HEK293T (cell line): ENCODE data around the gene SLC9B2.
A peak's percentile ranks its signal among the peaks of the same experiment; 100 is the strongest.

ENCODE experiments used
- CTCF ChIA-PET: fragments of 350-600 bp; formaldehyde crosslinking; extraction: SDS; loops from one replicate; lab custom pipeline; 2021; ENCODE audit warnings: antibody characterized with exemption, inconsistent platforms; lab: Yijun Ruan, JAX
- POLR2A ChIA-PET: fragments of 350-600 bp; formaldehyde crosslinking; extraction: SDS; loops from one replicate; lab custom pipeline; 2020; ENCODE audit warnings: antibody characterized with exemption, inconsistent platforms; lab: Yijun Ruan, JAX
- DNase-seq: peaks from one replicate; pipeline ENCODE4 v3.0.0; 2012; ENCODE audit warnings: mixed read lengths; ENCODE audit errors: extremely low spot score
- ARNT ChIP-seq: fragments of 450-650 bp; IDR thresholded peaks from 2 replicates; pipeline ENCODE4 v1.6.1; 2017; ENCODE audit warnings: mild to moderate bottlenecking
- BHLHE40 ChIP-seq: fragments of 450-650 bp; IDR thresholded peaks from 2 replicates; pipeline ENCODE4 v1.6.1; 2016; ENCODE audit warnings: mild to moderate bottlenecking, moderate library complexity, borderline replicate concordance
- CTBP1 ChIP-seq: fragments of 450-650 bp; IDR thresholded peaks from 2 replicates; pipeline ENCODE4 v1.6.1; 2016; ENCODE audit warnings: borderline replicate concordance
- ELF4 ChIP-seq: fragments of 450-650 bp; IDR thresholded peaks from 2 replicates; pipeline ENCODE4 v1.6.1; 2017; ENCODE audit warnings: antibody characterized with exemption
- FOXA1 ChIP-seq: fragments of 450-650 bp; IDR thresholded peaks from 2 replicates; pipeline ENCODE4 v1.6.1; 2016; ENCODE audit warnings: mild to moderate bottlenecking
- FOXK2 ChIP-seq: fragments of 450-650 bp; IDR thresholded peaks from 2 replicates; pipeline ENCODE4 v1.6.1; 2016; ENCODE audit warnings: mild to moderate bottlenecking
- FOXM1 ChIP-seq: fragments of 450-650 bp; IDR thresholded peaks from 2 replicates; pipeline ENCODE4 v1.6.1; 2017; ENCODE audit warnings: mild to moderate bottlenecking, borderline replicate concordance
- HDGF ChIP-seq: fragments of 450-650 bp; IDR thresholded peaks from 2 replicates; pipeline ENCODE4 v1.6.1; 2017; ENCODE audit warnings: antibody characterized with exemption, borderline replicate concordance
- L3MBTL2 ChIP-seq: fragments of 450-650 bp; conservative IDR thresholded peaks from 2 replicates; pipeline ENCODE4 v1.6.1; 2016; ENCODE audit warnings: mild to moderate bottlenecking
- LEF1 ChIP-seq: fragments of 450-650 bp; IDR thresholded peaks from 2 replicates; pipeline ENCODE4 v1.6.1; 2017; ENCODE audit warnings: mild to moderate bottlenecking, borderline replicate concordance
- SP1 ChIP-seq: fragments of 450-650 bp; IDR thresholded peaks from 2 replicates; pipeline ENCODE4 v1.6.1; 2017
- SUZ12 ChIP-seq: fragments of 450-650 bp; IDR thresholded peaks from 2 replicates; pipeline ENCODE4 v1.6.1; 2016; ENCODE audit warnings: mild to moderate bottlenecking
- TARDBP ChIP-seq: fragments of 450-650 bp; IDR thresholded peaks from 2 replicates; pipeline ENCODE4 v1.6.1; 2016
- ZNF384 ChIP-seq: fragments of 450-650 bp; IDR thresholded peaks from 2 replicates; pipeline ENCODE4 v1.6.1; 2016
- TF ChIP-seq, protein P1 (sequence below): fragments of 450-650 bp; IDR thresholded peaks from 2 replicates; pipeline ENCODE4 v1.6.1; 2016

Gene SLC9B2

DNA sequence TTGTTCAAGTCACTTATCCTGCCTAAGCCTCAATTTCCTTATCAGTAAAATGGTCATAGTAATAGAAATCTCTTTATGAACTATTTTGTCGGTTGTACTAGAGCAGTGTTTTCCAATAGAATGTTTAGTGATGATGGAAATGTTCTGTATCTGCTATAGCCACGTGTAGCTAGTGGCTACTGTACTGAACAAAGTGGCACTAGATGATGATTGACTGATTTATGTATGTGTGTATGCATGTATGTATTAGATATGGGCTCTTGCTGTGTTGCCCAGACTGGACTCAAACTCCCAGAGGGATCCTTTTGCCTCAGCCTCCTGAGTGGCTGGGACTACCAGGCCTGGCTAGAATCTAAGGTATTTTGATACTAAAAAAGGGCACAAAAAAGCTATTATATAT lies 32.4 kb downstream of the SLC9B2 start:
- ChIA-PET CTCF (interaction anchor here (1.3 to 1.4 kb wide), 2 partner anchors 12 to 56 kb away, joined by 3 read pairs; partner anchors contain the start of gene BDH2), POLR2A (no interaction called here)
- no peak for DNase-seq
- no peak for TF ChIP-seq SUZ12
- TF ChIP-seq HDGF: no peak
- TF ChIP-seq, protein P1, sequence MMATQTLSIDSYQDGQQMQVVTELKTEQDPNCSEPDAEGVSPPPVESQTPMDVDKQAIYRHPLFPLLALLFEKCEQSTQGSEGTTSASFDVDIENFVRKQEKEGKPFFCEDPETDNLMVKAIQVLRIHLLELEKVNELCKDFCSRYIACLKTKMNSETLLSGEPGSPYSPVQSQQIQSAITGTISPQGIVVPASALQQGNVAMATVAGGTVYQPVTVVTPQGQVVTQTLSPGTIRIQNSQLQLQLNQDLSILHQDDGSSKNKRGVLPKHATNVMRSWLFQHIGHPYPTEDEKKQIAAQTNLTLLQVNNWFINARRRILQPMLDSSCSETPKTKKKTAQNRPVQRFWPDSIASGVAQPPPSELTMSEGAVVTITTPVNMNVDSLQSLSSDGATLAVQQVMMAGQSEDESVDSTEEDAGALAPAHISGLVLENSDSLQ: no peak
- TF ChIP-seq TARDBP: no peak
- no peak for TF ChIP-seq ZNF384
- no peak for TF ChIP-seq SP1
- TF ChIP-seq LEF1: no peak

DNA sequence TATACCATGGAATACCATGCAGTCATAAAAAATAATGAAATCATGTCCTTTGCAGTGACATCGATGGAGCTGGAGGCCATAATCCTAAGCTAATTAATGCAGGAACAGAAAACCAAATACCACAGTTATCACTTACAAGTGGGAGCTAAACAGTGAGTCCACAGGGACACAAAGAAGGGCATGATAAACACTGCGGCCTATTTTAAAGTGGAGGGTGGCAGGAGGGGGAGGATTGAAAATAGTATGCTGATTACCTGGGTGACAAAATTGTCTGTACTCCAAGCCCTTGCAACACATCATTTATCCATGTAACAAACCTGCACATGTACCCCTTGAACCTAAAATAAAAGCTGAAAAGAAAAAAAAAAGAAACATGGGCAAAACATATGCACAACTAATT lies 40.4 kb downstream of the SLC9B2 start:
- TF ChIP-seq CTBP1 (no peak), LEF1 (no peak), BHLHE40 (no peak), FOXM1 (no peak), HDGF (no peak)
- TF ChIP-seq, protein P1: no peak
- POLR2A ChIA-PET: interaction anchor here (0.7 kb wide), 1 partner anchor 208 kb away, joined by 3 read pairs; no protein-coding TSS in a partner anchor
- no peak for DNase-seq
- CTCF ChIA-PET: no interaction called here

DNA sequence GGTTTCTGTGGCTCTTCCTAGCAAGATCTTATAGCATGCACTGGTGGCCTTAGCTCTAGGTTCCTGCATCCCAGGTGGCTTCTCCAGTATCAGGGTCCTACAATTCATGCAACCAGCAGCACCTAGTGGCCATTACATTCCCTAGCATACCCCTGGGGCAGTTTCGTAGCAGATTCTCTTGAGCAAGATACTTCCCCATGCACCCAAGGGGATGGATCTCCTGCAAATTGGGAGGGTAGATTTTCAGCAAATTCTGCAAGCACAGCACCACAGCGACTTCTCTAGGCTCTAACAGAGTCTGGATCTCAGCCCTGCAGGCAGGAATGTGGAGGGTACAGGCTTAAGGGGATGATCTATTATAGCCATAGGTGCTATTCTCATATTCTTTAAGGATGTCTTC lies 44.0 kb downstream of the SLC9B2 start:
- TF ChIP-seq TARDBP (no peak), ZNF384 (no peak), BHLHE40 (no peak), L3MBTL2 (no peak), SP1 (no peak), FOXK2 (no peak)
- CTCF ChIA-PET: interaction anchor here (0.9 to 1.0 kb wide), 2 partner anchors 12 to 17 kb away, joined by 3 read pairs; no protein-coding TSS in a partner anchor
- POLR2A ChIA-PET: interaction anchor here (0.8 to 1.3 kb wide), 2 partner anchors 43 to 409 kb away, joined by 3 read pairs; no protein-coding TSS in a partner anchor
- DNase-seq: peak; percentile 61

DNA sequence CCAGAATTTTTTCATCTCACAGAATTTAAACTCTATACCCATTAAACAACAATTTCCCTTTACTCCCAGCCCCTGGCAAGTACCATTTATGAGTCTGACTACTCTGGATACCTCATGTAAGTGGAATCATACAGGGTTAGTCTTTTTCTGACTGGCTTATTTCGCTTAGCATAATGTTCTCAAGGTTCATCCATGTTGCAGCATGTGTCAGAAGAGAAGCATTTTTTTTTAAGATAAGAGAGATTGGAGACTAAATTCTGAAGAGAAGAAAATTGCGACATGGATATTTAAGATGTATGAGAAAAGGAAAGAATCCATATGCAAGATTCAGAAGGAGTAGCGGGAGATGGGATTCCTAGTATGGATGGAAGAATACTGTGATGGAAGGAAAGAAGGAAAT lies 45.8 kb downstream of the SLC9B2 start:
- CTCF ChIA-PET: no interaction called here
- DNase-seq: no peak
- no peak for TF ChIP-seq ARNT
- TF ChIP-seq TARDBP: no peak
- TF ChIP-seq, protein P1: no peak
- TF ChIP-seq FOXA1: no peak
- no peak for TF ChIP-seq SUZ12
- TF ChIP-seq L3MBTL2: no peak
- no peak for TF ChIP-seq CTBP1
- no peak for TF ChIP-seq FOXK2
- TF ChIP-seq FOXM1: no peak
- TF ChIP-seq ELF4: no peak
- POLR2A ChIA-PET: no interaction called here

DNA sequence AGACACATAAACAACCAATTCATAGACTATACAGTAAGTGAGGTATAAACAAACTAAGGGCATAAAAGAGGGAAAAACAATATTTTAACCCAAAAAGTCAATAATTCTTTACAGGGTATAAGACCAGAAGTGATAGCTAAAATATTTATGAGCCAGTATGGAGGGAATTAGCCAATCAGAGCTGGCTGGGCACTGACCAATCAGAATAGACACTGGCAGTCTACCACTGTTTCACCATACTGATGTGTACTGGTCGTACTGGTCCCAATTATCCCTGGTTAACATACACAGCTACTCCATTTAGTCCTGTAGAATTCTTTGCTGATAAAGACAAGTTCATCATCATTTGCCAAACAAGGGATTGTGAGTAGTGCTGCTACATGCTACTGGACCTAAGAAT lies 47.3 kb downstream of the SLC9B2 start:
- POLR2A ChIA-PET: no interaction called here
- DNase-seq: no peak
- CTCF ChIA-PET: interaction anchor here (0.6 kb wide), 1 partner anchor 23 kb away, joined by 3 read pairs; no protein-coding TSS in a partner anchor
- no peak for TF ChIP-seq L3MBTL2
- no peak for TF ChIP-seq FOXA1
- TF ChIP-seq CTBP1: no peak
- no peak for TF ChIP-seq SP1
- TF ChIP-seq TARDBP: no peak
- TF ChIP-seq SUZ12: no peak
- no peak for TF ChIP-seq FOXM1
- no peak for TF ChIP-seq BHLHE40
- TF ChIP-seq, protein P1: no peak
- no peak for TF ChIP-seq LEF1
- no peak for TF ChIP-seq ZNF384
- TF ChIP-seq ARNT: no peak
- no peak for TF ChIP-seq FOXK2

DNA sequence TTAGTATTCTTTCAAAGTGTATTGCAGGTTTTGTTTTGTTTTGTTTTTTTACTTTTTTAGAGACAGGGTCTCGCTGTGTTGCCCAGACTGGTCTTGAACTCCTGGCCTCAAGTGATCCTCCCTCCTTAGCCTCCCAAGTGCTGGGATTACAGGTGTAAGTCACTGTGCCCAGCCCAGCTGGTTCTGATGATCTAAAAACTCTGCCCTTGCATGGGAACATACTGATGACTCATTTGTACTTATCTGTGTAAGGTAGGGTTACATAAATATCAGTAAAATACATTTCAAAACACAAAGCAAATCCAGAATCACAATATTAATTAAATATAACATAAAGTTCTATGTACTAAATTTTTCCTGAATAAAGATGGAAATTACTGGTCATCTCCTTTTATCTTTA lies 49.7 kb downstream of the SLC9B2 start:
- ChIA-PET CTCF (interaction anchor here (0.6 kb wide), 1 partner anchor 194 kb away, joined by 3 read pairs; no protein-coding TSS in a partner anchor), POLR2A (no interaction called here)
- no peak for DNase-seq
- no peak for TF ChIP-seq BHLHE40
- no peak for TF ChIP-seq HDGF
- no peak for TF ChIP-seq FOXM1
- no peak for TF ChIP-seq CTBP1
- TF ChIP-seq ELF4: no peak
- TF ChIP-seq L3MBTL2: no peak
- TF ChIP-seq SP1: no peak
- TF ChIP-seq, protein P1: no peak
- no peak for TF ChIP-seq LEF1
- TF ChIP-seq FOXK2: no peak
- no peak for TF ChIP-seq SUZ12
